SK-N-MC (cell line): ENCODE data around the gene UXS1.

Source experiments
- DNase-seq: peaks from one replicate; pipeline ENCODE4 v3.0.0-alpha.2; 2011; ENCODE audit warnings: low read depth, low spot score
- H3K27ac ChIP-seq: fragments of 200-600 bp; sonication (generic); 2 replicates; pipeline ENCODE4 v1.5.1; 2016; ENCODE audit warnings: mixed run types
- H3K36me3 ChIP-seq: fragments of 200-600 bp; sonication (generic); 2 replicates; pipeline ENCODE4 v1.6.1; 2017; ENCODE audit warnings: antibody characterized with exemption, low read length, mixed read lengths; ENCODE audit not compliant: insufficient read depth
- H3K4me3 ChIP-seq: fragments of 200-600 bp; sonication (generic); 2 replicates; pipeline ENCODE4 v1.5.1; 2016
- H3K9ac ChIP-seq: fragments of 200-600 bp; sonication (generic); 2 replicates; pipeline ENCODE4 v1.8.0; 2017; ENCODE audit warnings: mixed run types, mixed read lengths; ENCODE audit not compliant: insufficient read length
- H3K9me3 ChIP-seq: fragments of 200-600 bp; sonication (generic); 2 replicates; pipeline ENCODE4 v1.6.1; 2017; ENCODE audit warnings: low read depth, mild to moderate bottlenecking, antibody characterized with exemption, low read length, moderate library complexity, mixed read lengths
- EZH2 ChIP-seq: fragments of 200-600 bp; sonication (generic); IDR thresholded peaks from one replicate; pipeline ENCODE4 v1.6.1; 2017; ENCODE audit warnings: antibody characterized with exemption
- FOXP2 ChIP-seq: optimal IDR thresholded peaks from 2 replicates; pipeline ENCODE3; 2011; ENCODE audit warnings: mild to moderate bottlenecking, moderate library complexity; ENCODE audit not compliant: insufficient read depth; ENCODE audit errors: extremely low read length, control extremely low read depth
- POLR2AphosphoS5 ChIP-seq: IDR thresholded peaks from 2 replicates; pipeline ENCODE4 v1.6.1; 2012; ENCODE audit warnings: mild to moderate bottlenecking, low read depth, low read length, borderline replicate concordance

Gene UXS1

GRCh38 chr2:106172649-106173048, 21.5 kb downstream of the UXS1 start:
- Histone ChIP-seq H3K4me3 (no peak overlapping the region), H3K9me3 (no peaks in the 10 kb centered on the region), H3K9ac (no peak overlapping the region), H3K27ac (no peak overlapping the region), H3K36me3 (no peaks in the 10 kb centered on the region)
- no peak for TF ChIP-seq POLR2AphosphoS5
- no peak for TF ChIP-seq FOXP2
- no peak for TF ChIP-seq EZH2
- DNase-seq = no peak

GRCh38 chr2:106168657-106169056, 25.4 kb downstream of the UXS1 start:
- Histone ChIP-seq H3K9me3 (no peaks in the 10 kb centered on the region), H3K9ac (no peak overlapping the region), H3K36me3 (no peaks in the 10 kb centered on the region), H3K27ac (no peak overlapping the region), H3K4me3 (no peak overlapping the region)
- DNase-seq = no peak
- TF ChIP-seq EZH2 (no peak), FOXP2 (no peak), POLR2AphosphoS5 (no peak)

- no peaks in the 10 kb centered on the region for H3K36me3 ChIP-seq
- H3K27ac ChIP-seq = no peak overlapping the region
- no peak overlapping the region for H3K9ac ChIP-seq
- DNase-seq = no peak
- H3K4me3 ChIP-seq = no peak overlapping the region
- no peaks in the 10 kb centered on the region for H3K9me3 ChIP-seq
- TF ChIP-seq POLR2AphosphoS5 (no peak), EZH2 (no peak), FOXP2 (no peak)
Observed at GRCh38 chr2:106167067-106167466, 27.0 kb downstream of the UXS1 start.

- no peak for TF ChIP-seq FOXP2
- TF ChIP-seq EZH2 = no peak
- no peak for TF ChIP-seq POLR2AphosphoS5
- no peak overlapping the region; the same call in 1 of the 2 replicates for H3K4me3 ChIP-seq
- no peak overlapping the region for H3K9ac ChIP-seq
- no peaks in the 10 kb centered on the region for H3K36me3 ChIP-seq
- DNase-seq = no peak
- no peak overlapping the region for H3K27ac ChIP-seq
- no peaks in the 10 kb centered on the region for H3K9me3 ChIP-seq
Observed at GRCh38 chr2:106165561-106165960, 28.5 kb downstream of the UXS1 start.

- H3K9ac ChIP-seq = no peak overlapping the region
- H3K27ac ChIP-seq = peak overlapping the region; percentile 5; the same call in 1 of the 2 replicates
- no peaks in the 10 kb centered on the region for H3K36me3 ChIP-seq
- no peak for DNase-seq
- TF ChIP-seq EZH2 (no peak), POLR2AphosphoS5 (no peak), FOXP2 (no peak)
- H3K9me3 ChIP-seq = no peaks in the 10 kb centered on the region
- peak overlapping the region; percentile 13; the same call in 1 of the 2 replicates for H3K4me3 ChIP-seq
Observed at GRCh38 chr2:106165029-106165428, 29.1 kb downstream of the UXS1 start.

- H3K9me3 ChIP-seq = no peaks in the 10 kb centered on the region
- DNase-seq = no peak
- H3K27ac ChIP-seq = no peak overlapping the region
- H3K4me3 ChIP-seq = no peak overlapping the region
- H3K9ac ChIP-seq = no peak overlapping the region
- TF ChIP-seq FOXP2 = no peak
- no peak for TF ChIP-seq EZH2
- TF ChIP-seq POLR2AphosphoS5 = no peak
- no peaks in the 10 kb centered on the region for H3K36me3 ChIP-seq
Observed at GRCh38 chr2:106163948-106164545, 30.1 kb downstream of the UXS1 start.

GRCh38 chr2:106161938-106162820, 31.9 kb downstream of the UXS1 start:
- Histone ChIP-seq H3K27ac (peak overlapping the region; percentile 74), H3K4me3 (peak overlapping the region; percentile 44), H3K9ac (no peak overlapping the region), H3K36me3 (peaks cover 11% of the 10 kb centered on the region; the same call in 1 of the 2 replicates), H3K9me3 (no peaks in the 10 kb centered on the region)
- TF ChIP-seq EZH2 (no peak), FOXP2 (no peak), POLR2AphosphoS5 (no peak)
- peak; percentile 87 for DNase-seq

- H3K4me3 ChIP-seq = no peak overlapping the region
- no peak for TF ChIP-seq FOXP2
- no peak for TF ChIP-seq POLR2AphosphoS5
- no peak for TF ChIP-seq EZH2
- H3K9ac ChIP-seq = no peak overlapping the region
- peaks cover 11% of the 10 kb centered on the region; the same call in 1 of the 2 replicates for H3K36me3 ChIP-seq
- DNase-seq = no peak
- H3K9me3 ChIP-seq = no peaks in the 10 kb centered on the region
- H3K27ac ChIP-seq = peak overlapping the region; percentile 74; the same call in 1 of the 2 replicates
Observed at GRCh38 chr2:106161341-106161740, 32.8 kb downstream of the UXS1 start.
